WERI-Rb-1 (cell line): Measurements from ENCODE around the gene YAF2.

ENCODE experiments used
- DNase-seq: peaks from one replicate; pipeline ENCODE4 v3.0.0-alpha.2; 2020
- H3K27ac ChIP-seq: fragments of 250-450 bp; sonication (Bioruptor Pico); 2 replicates; pipeline ENCODE4 v1.5.1; 2020; ENCODE audit warnings: mild to moderate bottlenecking, moderate library complexity
- H3K27me3 ChIP-seq: fragments of 250-450 bp; sonication (Bioruptor Pico); 2 replicates; pipeline ENCODE4 v1.5.1; 2021; ENCODE audit warnings: mild to moderate bottlenecking, low read depth, moderate library complexity; ENCODE audit not compliant: insufficient read depth, severe bottlenecking
- H3K36me3 ChIP-seq: fragments of 250-450 bp; sonication (Bioruptor Pico); 2 replicates; pipeline ENCODE4 v1.5.1; 2020; ENCODE audit warnings: mild to moderate bottlenecking, moderate library complexity
- H3K4me3 ChIP-seq: 2 replicates; pipeline ENCODE4 v1.5.1; 2011; ENCODE audit warnings: low read depth, mild to moderate bottlenecking, control low read depth, low read length
- H3K9me3 ChIP-seq: fragments of 250-450 bp; sonication (Bioruptor Pico); 2 replicates; pipeline ENCODE4 v1.5.1; 2021; ENCODE audit warnings: mild to moderate bottlenecking, moderate library complexity; ENCODE audit not compliant: severe bottlenecking
- CTCF ChIP-seq: IDR thresholded peaks from 2 replicates; pipeline ENCODE4 v1.5.1; 2011; ENCODE audit warnings: low read depth, mild to moderate bottlenecking, control low read depth, inconsistent platforms, low read length

YAF2 gene

GRCh38 chr12:42162965-42163364, 75.1 kb downstream of the YAF2 start:
- H3K27ac ChIP-seq = no peak overlapping the region
- H3K9me3 ChIP-seq = no peaks in the 10 kb centered on the region
- peaks cover 15% of the 10 kb centered on the region for H3K36me3 ChIP-seq
- no peaks in the 10 kb centered on the region for H3K27me3 ChIP-seq
- TF ChIP-seq CTCF = no peak
- H3K4me3 ChIP-seq = no peak overlapping the region
- no peak for DNase-seq

- no peak for TF ChIP-seq CTCF
- peaks cover 15% of the 10 kb centered on the region for H3K36me3 ChIP-seq
- DNase-seq = no peak
- no peaks in the 10 kb centered on the region for H3K27me3 ChIP-seq
- H3K9me3 ChIP-seq = no peaks in the 10 kb centered on the region
- no peak overlapping the region for H3K27ac ChIP-seq
- H3K4me3 ChIP-seq = no peak overlapping the region
These were observed 75.9 kb downstream of the YAF2 start for GRCh38 chr12:42162193-42162592.

GRCh38 chr12:42161529-42161928, 76.5 kb downstream of the YAF2 start:
- no peak for DNase-seq
- TF ChIP-seq CTCF = no peak
- H3K27ac ChIP-seq = no peak overlapping the region
- no peaks in the 10 kb centered on the region for H3K9me3 ChIP-seq
- H3K36me3 ChIP-seq = peaks cover 15% of the 10 kb centered on the region
- H3K27me3 ChIP-seq = no peaks in the 10 kb centered on the region
- no peak overlapping the region for H3K4me3 ChIP-seq

GRCh38 chr12:42156232-42156631, 81.8 kb downstream of the YAF2 start:
- Histone ChIP-seq H3K27ac (no peak overlapping the region), H3K4me3 (no peak overlapping the region), H3K9me3 (no peaks in the 10 kb centered on the region), H3K27me3 (no peaks in the 10 kb centered on the region), H3K36me3 (peaks cover 12% of the 10 kb centered on the region)
- no peak for DNase-seq
- no peak for TF ChIP-seq CTCF

GRCh38 chr12:42145552-42146215, 92.4 kb downstream of the YAF2 start:
- Histone ChIP-seq H3K27me3 (no peaks in the 10 kb centered on the region), H3K4me3 (peak overlapping the region; percentile 80; the same call in 1 of the 2 replicates), H3K27ac (no peak overlapping the region), H3K36me3 (no peaks in the 10 kb centered on the region), H3K9me3 (no peaks in the 10 kb centered on the region)
- DNase-seq = no peak
- TF ChIP-seq CTCF = peak; percentile 39; the same call in 1 of the 2 replicates

- TF ChIP-seq CTCF = no peak
- H3K36me3 ChIP-seq = no peaks in the 10 kb centered on the region
- H3K27me3 ChIP-seq = no peaks in the 10 kb centered on the region
- peak overlapping the region; percentile 80 for H3K4me3 ChIP-seq
- no peak for DNase-seq
- no peaks in the 10 kb centered on the region for H3K9me3 ChIP-seq
- peak overlapping the region; percentile 90 for H3K27ac ChIP-seq
These were observed 92.9 kb downstream of the YAF2 start for GRCh38 chr12:42145197-42145549.
